NCI-H524 (cell line): ENCODE results near the gene AP3D1.
A peak's percentile ranks its signal among the peaks of the same experiment; 100 is the strongest.

Source experiments
- DNase-seq, 2 experiments: peaks; one replicate each; lab custom pipeline; 2025; lab: John Stamatoyannopoulos, UW

Gene AP3D1

GRCh38 chr19:2180881-2181632, 29.7 kb upstream of the AP3D1 start:
- DNase-seq = no peak

- no peak for DNase-seq
Observed at GRCh38 chr19:2180114-2180513, 28.7 kb upstream of the AP3D1 start.

DNA sequence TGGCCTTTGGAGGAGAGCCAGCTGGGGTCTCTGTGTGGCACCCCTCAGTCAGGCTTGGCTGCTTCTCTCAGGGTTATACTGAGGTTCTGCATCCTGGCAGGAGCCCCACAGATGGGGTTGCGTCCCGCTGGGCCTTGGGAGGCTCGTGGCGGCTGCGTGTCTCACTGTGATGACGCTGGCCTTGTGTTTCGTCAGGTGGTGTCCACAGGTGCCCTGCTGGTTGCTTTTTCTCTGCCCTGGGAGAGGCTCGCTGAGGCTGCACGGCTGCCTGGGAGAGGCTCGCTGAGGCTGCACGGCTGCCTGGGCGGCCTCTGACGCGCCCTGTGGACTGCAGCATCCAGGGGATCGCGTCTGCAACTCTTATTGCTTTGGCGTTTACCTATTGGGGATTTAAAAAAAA, 27.7 kb upstream of the AP3D1 start:
- no peak for DNase-seq

- DNase-seq = no peak
Observed at GRCh38 chr19:2176337-2176994, 25.1 kb upstream of the AP3D1 start.

DNA sequence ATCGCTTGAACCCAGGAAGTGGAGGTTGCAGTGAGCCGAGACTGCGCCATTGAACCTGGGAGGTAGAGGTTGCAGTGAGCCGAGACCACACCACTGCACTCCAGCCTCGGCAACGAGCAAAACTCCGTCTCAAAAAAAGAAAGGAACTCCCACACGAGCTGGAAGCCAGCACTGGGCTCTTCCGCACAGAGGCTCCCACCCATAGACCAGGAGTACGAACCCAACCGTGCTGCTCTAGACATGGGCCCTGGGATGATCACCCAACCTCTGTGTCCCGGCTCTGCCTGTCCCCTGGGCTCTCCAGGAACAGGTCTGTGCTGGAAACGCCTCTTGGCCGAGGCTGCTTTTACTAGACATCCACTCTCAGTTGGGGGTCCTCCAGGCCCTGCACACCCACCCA, 24.4 kb upstream of the AP3D1 start:
- DNase-seq = no peak

DNA sequence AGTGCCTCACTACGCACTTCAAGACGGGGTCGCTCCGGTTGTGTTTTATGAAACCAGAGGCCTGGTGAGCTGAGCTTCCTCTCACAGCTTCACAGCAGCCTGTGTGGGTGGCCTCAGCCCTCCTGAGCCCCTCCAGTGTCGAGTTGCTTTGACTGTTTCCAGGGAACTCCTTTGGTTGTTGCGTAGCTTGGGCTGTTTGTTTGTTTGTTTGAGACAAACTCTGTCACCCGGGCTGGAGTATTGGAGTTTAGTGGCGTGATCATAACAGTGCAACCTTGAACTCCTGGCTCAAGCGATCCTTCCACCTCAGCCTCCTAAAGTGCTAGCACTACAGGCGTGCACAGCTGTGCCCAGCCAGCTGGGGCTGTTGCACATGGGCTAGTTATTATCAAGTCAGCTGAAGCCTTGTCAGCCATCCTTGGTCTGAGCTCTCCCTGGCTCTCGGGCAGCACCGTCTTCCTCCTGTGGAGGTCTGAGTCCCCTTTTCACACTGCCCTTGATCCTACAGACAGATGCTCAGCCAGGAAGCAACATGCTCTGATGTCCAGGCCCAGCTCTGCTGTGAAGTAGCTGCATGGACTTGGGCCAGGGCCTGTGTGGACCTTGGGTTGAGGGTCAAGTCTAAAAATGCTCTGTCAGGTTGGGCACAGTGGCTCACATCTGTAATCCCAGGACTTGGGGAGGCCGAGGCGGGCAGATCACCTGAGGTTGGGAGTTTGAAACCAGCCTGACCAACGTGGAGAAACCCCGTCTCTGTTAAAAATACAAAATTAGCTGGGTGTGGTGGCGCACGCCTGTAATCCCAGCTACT, 22.6 kb upstream of the AP3D1 start:
- DNase-seq = no peak

- no peak for DNase-seq
Observed at GRCh38 chr19:2173388-2173766, 22.0 kb upstream of the AP3D1 start.

GRCh38 chr19:2171349-2172145, 20.2 kb upstream of the AP3D1 start:
- DNase-seq = peak in 1 of 2 experiments; percentile 69

DNA sequence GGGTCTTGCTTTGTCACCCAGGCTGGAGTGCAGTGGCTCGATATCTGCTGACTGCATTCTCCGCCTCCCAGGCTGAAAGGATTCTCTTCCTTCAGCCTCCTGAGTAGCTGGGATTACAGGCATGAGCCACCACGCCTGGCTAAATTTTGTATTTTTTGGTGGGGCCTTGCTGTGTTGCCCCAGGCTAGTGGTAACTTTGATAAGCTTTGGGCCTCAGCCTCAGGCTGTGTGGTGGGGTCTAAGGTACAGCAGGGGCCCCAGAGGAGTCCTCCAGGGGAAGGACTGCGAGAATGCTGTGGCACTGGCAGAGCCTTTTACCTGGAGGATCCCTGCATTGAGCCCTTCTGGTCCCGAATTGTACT, 19.6 kb upstream of the AP3D1 start:
- DNase-seq = no peak

- no peak for DNase-seq
Observed at GRCh38 chr19:2170219-2170618, 18.9 kb upstream of the AP3D1 start.

DNA sequence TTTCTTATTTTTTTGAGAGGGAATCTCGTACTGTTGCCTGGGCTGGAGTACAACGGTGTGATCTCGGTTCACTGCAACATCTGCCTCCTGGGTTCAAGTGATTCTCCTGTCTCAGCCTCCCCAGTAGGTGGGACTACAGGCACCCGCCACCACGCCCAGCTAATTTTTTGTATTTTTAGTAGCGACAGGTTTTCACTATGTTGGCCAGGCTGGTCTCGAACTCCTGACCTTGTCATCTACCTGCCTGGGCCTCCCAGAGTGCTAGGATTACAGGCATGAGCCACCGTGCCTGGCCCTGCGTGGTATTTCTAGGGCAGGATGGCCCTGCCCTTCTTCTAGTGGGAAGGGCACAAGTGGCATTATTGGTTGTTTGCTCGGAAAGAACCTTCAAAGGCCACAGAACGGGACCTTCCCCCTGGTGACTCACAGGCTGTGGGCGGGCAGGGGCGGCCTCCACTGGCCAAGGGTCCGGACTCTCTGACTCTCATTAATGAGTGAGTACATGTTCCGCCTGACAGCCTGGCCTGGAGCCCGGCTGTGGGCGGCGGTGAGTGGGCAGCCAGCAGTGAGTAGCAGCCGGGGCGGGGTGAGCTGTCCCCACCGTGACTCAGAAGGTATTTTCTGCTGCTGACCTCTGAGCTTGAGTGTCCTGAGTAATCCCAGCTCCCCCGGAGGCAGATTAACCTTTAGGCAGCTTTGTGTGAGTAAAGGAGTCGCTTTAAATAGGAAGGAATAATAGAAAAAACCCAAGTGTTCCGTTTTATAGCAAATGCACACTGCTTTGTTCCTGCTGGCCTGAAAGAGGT, 17.5 kb upstream of the AP3D1 start:
- no peak for DNase-seq

GRCh38 chr19:2167896-2168618, 16.7 kb upstream of the AP3D1 start:
- no peak for DNase-seq

DNA sequence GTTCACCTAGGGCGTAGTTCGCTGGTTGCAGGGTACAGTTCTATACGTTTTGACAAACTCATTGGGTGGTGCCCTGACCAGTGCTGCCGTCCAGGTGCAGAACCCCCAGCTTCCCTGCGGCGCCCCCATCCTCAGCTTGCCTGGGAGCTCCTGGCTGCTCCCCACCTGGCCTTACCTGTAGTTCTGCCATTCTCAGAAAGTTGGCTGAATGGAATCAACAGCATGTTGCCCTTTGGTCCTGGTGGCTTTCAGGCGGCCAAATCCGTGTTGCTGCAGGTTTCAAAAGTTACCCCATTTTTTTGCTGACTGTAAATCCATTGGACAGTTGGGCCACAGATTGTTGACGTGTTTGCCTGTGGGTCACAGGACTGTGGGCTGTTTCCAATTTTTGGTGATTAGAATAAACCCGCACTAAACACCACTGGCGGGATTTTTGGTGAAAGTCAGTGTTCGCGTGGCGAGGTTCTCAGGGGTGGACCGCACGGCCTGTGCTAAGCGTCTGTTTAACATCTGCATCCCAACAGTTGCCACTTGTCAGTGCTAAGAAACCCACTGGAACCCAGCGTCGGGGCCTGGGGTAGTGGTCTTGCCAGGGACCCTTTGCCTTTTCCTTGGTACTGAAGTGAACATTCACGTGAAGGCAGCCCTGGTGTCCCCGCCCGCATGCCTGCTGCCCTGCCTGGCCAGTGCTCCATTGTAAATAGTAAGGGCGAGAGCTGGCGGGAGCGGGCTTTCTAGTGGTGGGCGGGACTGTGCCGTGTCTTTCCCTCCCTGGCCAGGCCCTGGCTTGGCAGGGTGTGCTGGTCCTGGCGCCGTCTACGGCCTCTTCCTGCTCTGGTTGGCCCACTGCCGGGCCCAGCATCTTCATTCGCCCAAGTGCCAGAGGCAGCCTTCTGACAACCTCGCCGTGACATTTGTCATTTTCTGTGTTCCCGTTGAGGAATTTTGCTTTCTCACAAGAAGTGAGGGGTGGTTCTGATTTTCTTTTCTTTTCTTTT, 15.7 kb upstream of the AP3D1 start:
- DNase-seq = no peak

DNA sequence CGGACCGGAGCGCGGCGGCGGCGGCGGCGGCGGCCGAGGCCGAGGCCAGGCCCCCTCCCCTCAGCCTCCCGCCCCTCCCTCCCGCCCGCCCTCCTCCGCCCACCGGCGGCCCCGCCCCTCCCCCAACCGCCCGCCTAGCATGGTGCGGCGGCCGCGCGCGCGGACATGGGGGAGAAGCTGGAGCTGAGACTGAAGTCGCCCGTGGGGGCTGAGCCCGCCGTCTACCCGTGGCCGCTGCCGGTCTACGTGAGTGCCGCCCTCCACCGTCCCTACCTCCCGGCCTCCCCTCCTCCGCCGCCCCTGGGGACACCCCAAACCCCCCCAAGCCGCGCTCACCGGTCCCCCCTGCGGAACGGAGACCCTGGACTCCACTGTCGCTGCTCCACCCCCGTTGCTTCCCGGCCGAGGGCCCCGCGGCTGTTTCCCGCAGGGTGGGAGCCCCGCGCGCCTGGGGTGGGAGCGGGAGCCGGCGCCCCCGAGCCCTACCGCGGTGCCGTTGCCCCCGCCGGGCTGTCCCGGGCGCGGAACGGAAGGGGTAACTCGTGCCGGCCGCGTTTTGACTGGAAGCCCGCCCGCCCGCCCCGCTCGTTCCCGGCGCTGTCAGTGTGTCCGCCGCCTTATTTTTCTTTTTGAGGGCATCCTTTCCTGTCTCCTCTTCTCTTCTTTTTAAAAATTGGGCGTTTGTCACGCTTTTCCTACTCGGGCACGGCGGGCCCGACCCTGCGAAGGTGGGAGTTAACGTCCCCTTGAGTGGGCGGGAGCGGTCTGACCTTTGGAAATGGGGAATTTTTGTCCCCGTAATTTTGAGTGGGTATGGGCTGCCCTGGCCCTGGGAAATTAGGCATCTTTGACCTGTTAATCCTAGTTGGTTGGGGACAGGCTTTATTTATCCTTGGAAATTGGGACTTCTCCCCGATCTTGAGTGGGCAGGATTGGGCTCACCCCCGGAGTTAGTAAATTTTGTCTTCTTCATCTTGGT, 12.9 kb upstream of the AP3D1 start:
- DNase-seq = no peak

GRCh38 chr19:2160379-2160778, 9.0 kb upstream of the AP3D1 start:
- DNase-seq = no peak

- no peak for DNase-seq
Observed at GRCh38 chr19:2157452-2157851, 6.1 kb upstream of the AP3D1 start.

- DNase-seq = no peak
Observed at GRCh38 chr19:2154587-2155075, 3.3 kb upstream of the AP3D1 start.

GRCh38 chr19:2150794-2151338, 500 bp downstream of the AP3D1 start:
- DNase-seq = peak in 1 of 2 experiments; percentile 46
